MM.1S (cell line): ENCODE results near the gene NUP188.

Experiments
- DNase-seq: peaks from one replicate; pipeline ENCODE4 v3.0.0-alpha.2; 2015
- H2AFZ ChIP-seq: fragments of 300-600 bp; sonication (generic); 2 replicates; pipeline ENCODE4 v1.6.0; 2016; ENCODE audit warnings: antibody characterized with exemption, low read length
- H3F3A ChIP-seq: fragments of 300-600 bp; sonication (generic); 2 replicates; pipeline ENCODE4 v1.6.1; 2016; ENCODE audit warnings: mild to moderate bottlenecking, antibody characterized with exemption, low read length, moderate library complexity, mixed read lengths; ENCODE audit not compliant: insufficient read depth
- H3K27ac ChIP-seq: fragments of 300-600 bp; sonication (generic); 2 replicates; pipeline ENCODE4 v1.5.1; 2016; ENCODE audit warnings: mild to moderate bottlenecking, low read length
- H3K27me3 ChIP-seq: fragments of 300-600 bp; sonication (generic); replicated peaks from 2 replicates; pipeline ENCODE4 v1.6.0; 2016; ENCODE audit warnings: low read length; ENCODE audit not compliant: insufficient read depth
- H3K36me3 ChIP-seq: fragments of 300-600 bp; sonication (generic); replicated peaks from 2 replicates; pipeline ENCODE4 v1.6.1; 2016; ENCODE audit warnings: mild to moderate bottlenecking, low read length, mixed read lengths; ENCODE audit not compliant: insufficient read depth
- H3K4me1 ChIP-seq: fragments of 300-600 bp; sonication (generic); 2 replicates; pipeline ENCODE4 v1.6.1; 2016; ENCODE audit warnings: low read length, mixed read lengths
- H3K4me2 ChIP-seq: fragments of 300-600 bp; sonication (generic); 2 replicates; pipeline ENCODE4 v1.6.0; 2016; ENCODE audit warnings: low read depth, low read length
- H3K4me3 ChIP-seq: fragments of 300-600 bp; sonication (generic); 2 replicates; pipeline ENCODE4 v1.5.1; 2016; ENCODE audit warnings: low read length, mixed read lengths
- H3K79me2 ChIP-seq: fragments of 300-600 bp; sonication (generic); 2 replicates; pipeline ENCODE4 v1.6.1; 2016; ENCODE audit warnings: mixed run types, low read length, mixed read lengths
- H3K9ac ChIP-seq: fragments of 300-600 bp; sonication (generic); 2 replicates; pipeline ENCODE4 v1.6.1; 2016; ENCODE audit warnings: low read length, mixed read lengths
- H3K9me2 ChIP-seq: fragments of 300-600 bp; sonication (generic); replicated peaks from 2 replicates; pipeline ENCODE4 v1.6.1; 2016; ENCODE audit warnings: mild to moderate bottlenecking, low read length, mixed read lengths; ENCODE audit not compliant: insufficient read depth
- H3K9me3 ChIP-seq: fragments of 300-600 bp; sonication (generic); replicated peaks from 2 replicates; pipeline ENCODE4 v1.6.1; 2016; ENCODE audit warnings: mild to moderate bottlenecking, low read length, mixed read lengths; ENCODE audit not compliant: insufficient read depth
- H4K20me1 ChIP-seq: fragments of 300-600 bp; sonication (generic); 2 replicates; pipeline ENCODE4 v1.6.1; 2016; ENCODE audit warnings: mild to moderate bottlenecking, low read length, moderate library complexity, mixed read lengths; ENCODE audit not compliant: insufficient read depth
- CTCF ChIP-seq: fragments of 300-600 bp; sonication (generic); IDR thresholded peaks from 2 replicates; pipeline ENCODE4 v1.5.1; 2016; ENCODE audit warnings: antibody characterized with exemption, low read length, mixed read lengths
- EZH2 ChIP-seq: fragments of 300-600 bp; sonication (generic); optimal IDR thresholded peaks from 2 replicates; pipeline ENCODE3; 2017; ENCODE audit warnings: low read depth, mild to moderate bottlenecking, antibody characterized with exemption, low read length, mixed read lengths
- EZH2phosphoT487 ChIP-seq: fragments of 300-600 bp; sonication (generic); IDR thresholded peaks from 2 replicates; pipeline ENCODE4 v1.6.1; 2018; ENCODE audit warnings: antibody characterized with exemption, low read length

The NUP188 gene

DNA sequence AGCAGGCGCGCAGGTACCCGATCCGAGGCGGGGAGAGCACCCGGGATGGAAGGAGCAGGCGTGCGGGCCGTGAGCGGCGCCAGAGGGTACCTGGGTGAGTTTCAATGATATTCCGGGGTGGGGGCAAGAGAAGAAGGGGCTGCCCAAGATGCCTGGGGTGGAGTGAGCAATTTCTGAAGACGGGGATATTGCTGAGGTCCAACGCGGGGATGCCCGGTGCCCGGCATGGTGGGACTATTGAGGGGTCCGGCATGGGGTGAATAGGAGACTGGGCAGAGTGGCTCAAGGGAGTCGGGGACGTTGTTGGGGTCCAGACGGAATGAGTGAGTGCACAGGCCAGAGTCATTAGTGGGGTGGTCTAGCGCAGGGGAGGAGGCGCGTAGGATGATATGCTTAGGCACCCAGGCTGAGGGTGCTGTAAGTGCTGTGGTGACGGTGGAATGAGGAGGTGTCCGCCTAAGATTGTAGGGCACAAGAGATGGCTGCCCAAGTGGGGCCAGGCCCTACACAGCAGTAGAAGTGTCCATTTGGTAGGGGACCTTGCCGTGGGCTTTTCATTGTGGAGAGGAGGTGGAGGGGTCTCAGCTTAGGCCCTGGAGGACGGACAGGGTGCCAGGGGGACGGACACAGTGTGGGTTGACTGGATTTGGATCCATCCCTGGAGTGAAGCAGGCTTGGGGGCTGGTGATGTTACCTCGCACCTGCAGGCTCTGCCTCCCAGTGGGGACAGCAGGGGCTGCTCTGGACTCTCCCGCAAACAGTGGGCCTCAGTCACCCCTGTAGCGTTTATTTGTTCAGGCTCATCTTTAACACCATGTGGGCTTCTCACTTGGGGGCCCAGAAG lies 89.6 kb downstream of the NUP188 start:
- no peak for DNase-seq
- Histone ChIP-seq H3K9me3 (no peaks in the 10 kb centered on the region), H4K20me1 (no peaks in the 10 kb centered on the region), H3K9ac (peak overlapping the region; percentile 81), H3K4me2 (peak overlapping the region; percentile 92), H2AFZ (peak overlapping the region; percentile 97), H3K4me3 (peak overlapping the region; percentile 98), H3K27ac (no peak overlapping the region; the same call in 1 of the 2 replicates), H3F3A (peaks cover 5% of the 10 kb centered on the region; the same call in 1 of the 2 replicates), H3K36me3 (0 out of 2 replicates have a peak, but pooled peaks cover 1% of the 10 kb centered on the region), H3K4me1 (peaks cover 14% of the 10 kb centered on the region), H3K9me2 (no peaks in the 10 kb centered on the region), H3K79me2 (peaks cover 34% of the 10 kb centered on the region), H3K27me3 (no peaks in the 10 kb centered on the region)
- TF ChIP-seq CTCF, result no peak
- no peak for TF ChIP-seq EZH2
- TF ChIP-seq EZH2phosphoT487, result no peak

GRCh38 chr9:129037767-129038098 lies 90.2 kb downstream of the NUP188 start:
- H3F3A ChIP-seq, result peaks cover 5% of the 10 kb centered on the region; the same call in 1 of the 2 replicates
- TF ChIP-seq EZH2phosphoT487, result no peak
- H3K4me2 ChIP-seq, result peak overlapping the region; percentile 92
- H3K27ac ChIP-seq, result no peak overlapping the region
- H4K20me1 ChIP-seq, result no peaks in the 10 kb centered on the region
- 0 out of 2 replicates have a peak, but pooled peaks cover 4% of the 10 kb centered on the region for H3K36me3 ChIP-seq
- H3K9ac ChIP-seq, result peak overlapping the region; percentile 81; the same call in 1 of the 2 replicates
- no peaks in the 10 kb centered on the region for H3K27me3 ChIP-seq
- H2AFZ ChIP-seq, result no peak overlapping the region
- H3K9me2 ChIP-seq, result no peaks in the 10 kb centered on the region
- no peak for DNase-seq
- H3K79me2 ChIP-seq, result peaks cover 34% of the 10 kb centered on the region
- no peaks in the 10 kb centered on the region for H3K9me3 ChIP-seq
- H3K4me1 ChIP-seq, result peaks cover 14% of the 10 kb centered on the region
- peak overlapping the region; percentile 98 for H3K4me3 ChIP-seq

DNA sequence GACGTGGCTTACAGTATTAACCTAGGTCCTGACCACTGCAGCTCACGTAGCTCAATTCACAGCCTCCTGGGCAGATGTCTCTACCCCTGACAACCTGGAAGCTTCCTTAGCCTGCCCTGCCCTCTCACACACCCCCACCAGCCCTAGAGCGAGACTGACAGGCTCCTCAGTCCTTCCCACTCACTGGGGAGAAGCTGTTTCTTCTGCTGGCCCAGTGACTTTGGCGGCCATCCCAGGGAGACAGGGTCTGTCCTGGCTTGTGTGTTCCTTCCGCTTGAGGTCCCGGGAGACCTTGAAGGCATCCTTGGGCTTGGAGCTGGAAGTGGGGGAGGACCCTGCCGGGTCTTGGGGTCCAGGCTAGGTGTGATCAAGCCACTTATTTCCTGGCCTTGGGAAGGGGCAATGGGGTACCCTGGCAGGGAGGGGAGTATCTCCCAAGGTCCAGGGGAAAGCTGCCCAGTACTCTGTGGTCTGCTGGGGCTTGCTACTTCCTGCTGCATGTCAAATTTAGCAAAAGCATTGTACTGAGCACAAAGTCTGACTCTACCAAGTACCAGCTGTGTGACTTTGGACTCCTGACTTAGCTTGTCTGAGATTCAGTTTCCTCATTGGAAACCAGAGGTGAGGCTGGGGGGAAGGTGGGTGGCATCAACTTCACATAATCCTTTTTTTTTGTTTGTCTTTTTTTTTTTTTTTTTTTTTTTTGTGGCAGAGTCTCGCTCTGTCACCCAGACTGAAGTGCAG lies 90.8 kb downstream of the NUP188 start:
- Histone ChIP-seq H3K9ac (no peak overlapping the region), H3K4me2 (peak overlapping the region; percentile 92), H3K4me1 (peaks cover 14% of the 10 kb centered on the region), H3K4me3 (no peak overlapping the region), H3K27me3 (no peaks in the 10 kb centered on the region), H4K20me1 (no peaks in the 10 kb centered on the region), H2AFZ (no peak overlapping the region), H3K27ac (no peak overlapping the region), H3K9me2 (no peaks in the 10 kb centered on the region), H3K79me2 (peaks cover 34% of the 10 kb centered on the region), H3K36me3 (0 out of 2 replicates have a peak, but pooled peaks cover 4% of the 10 kb centered on the region), H3F3A (peaks cover 5% of the 10 kb centered on the region; the same call in 1 of the 2 replicates), H3K9me3 (no peaks in the 10 kb centered on the region)
- no peak for TF ChIP-seq EZH2
- no peak for TF ChIP-seq CTCF
- no peak for TF ChIP-seq EZH2phosphoT487
- no peak for DNase-seq
